GM18861 (cell line): ENCODE results near the gene FAM114A2.
A peak's percentile ranks its signal among the peaks of the same experiment; 100 is the strongest.
"Not testable (repeated sequence)": the region's sequence is repeated elsewhere in the genome, so short reads cannot be mapped to it uniquely, and the experiment has no call there.

Source experiments
- ATAC-seq: cut with Tn5 transposase; IDR thresholded peaks from one replicate; pipeline ENCODE4 v1.9.1; 2021; ENCODE audit not compliant: unreplicated experiment

Gene FAM114A2

GRCh38 chr5:154038707-154039457 lies at the start of gene FAM114A2, which contains the start of gene MFAP3:
TSS of gene FAM114A2 (minus strand) at chr5:154038910. CDS start at chr5:154034953, 3,957 bp downstream.
TSS of gene MFAP3 (plus strand) at chr5:154038967. CDS start at chr5:154049723, 10,756 bp downstream.
- peak; percentile 95 for ATAC-seq

DNA sequence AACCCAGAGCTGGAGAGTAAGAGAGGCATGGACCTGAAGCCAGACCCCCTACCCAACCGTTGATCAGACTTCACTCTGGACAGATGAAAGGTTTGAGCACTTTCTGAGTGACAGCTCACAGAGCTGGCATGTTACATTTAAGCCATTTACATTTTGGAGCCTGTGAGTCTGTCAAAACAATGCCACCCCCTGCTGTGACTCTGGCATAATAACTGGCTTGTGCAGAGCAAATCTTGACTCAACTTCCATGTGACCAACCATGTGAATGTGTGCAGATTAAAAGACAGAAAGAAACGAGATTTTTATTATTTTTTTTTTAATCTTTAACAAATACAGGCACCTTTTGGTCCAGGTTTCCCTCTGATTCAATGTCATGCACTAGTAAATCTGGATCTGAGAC lies 48.5 kb upstream of the FAM114A2 start:
- no peak for ATAC-seq

- ATAC-seq: no peak
Measured at GRCh38 chr5:154086641-154087040, 47.9 kb upstream of the FAM114A2 start.

DNA sequence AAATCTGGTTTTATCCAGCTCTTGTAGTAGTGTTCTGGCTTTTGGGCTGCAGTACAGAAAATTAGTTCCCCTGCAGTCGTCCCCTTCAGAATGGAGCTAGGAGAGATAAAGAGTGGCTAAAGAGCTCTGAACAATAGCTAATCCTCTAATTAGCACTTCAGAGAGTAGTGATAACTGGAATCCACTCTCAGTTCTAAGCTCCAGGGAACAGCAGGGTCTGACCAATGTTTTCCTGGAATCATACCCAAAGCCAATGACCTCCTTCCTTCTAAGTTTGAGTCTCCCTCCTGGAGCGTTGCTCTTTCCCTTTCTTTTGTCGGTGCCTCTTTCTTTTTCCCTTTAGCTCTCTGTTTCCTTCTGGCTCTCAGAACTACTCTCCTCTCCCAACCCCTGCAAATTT lies 47.4 kb upstream of the FAM114A2 start:
- no peak for ATAC-seq

GRCh38 chr5:154084062-154084639 lies 45.4 kb upstream of the FAM114A2 start:
- ATAC-seq: no peak

- no peak for ATAC-seq
Measured at GRCh38 chr5:154081246-154081645, 42.5 kb upstream of the FAM114A2 start.

DNA sequence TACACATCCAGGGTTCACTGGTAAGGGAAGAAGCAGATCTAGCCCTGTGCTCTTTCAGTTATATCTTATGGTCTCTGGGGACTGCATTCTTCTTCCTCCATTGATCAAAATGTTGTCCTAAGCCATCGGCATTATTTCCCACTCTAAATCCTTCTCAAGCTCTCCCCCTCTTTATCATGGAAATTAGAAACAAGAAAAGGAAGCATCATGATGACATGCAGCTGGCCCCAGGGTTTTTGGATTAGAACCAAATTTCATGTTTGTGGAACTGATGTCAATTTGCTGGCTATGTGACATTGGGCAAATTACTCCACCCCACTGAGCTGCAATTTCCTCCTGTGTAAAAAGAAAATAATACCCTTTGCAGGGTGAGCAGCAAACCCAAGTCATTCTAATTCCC lies 39.6 kb upstream of the FAM114A2 start:
- ATAC-seq: no peak

GRCh38 chr5:154077696-154078095 lies 39.0 kb upstream of the FAM114A2 start:
- ATAC-seq: no peak

- no peak for ATAC-seq
Measured at GRCh38 chr5:154076240-154076922, 37.7 kb upstream of the FAM114A2 start.

GRCh38 chr5:154072414-154073171 lies 33.9 kb upstream of the FAM114A2 start:
- ATAC-seq: peak; percentile 96

DNA sequence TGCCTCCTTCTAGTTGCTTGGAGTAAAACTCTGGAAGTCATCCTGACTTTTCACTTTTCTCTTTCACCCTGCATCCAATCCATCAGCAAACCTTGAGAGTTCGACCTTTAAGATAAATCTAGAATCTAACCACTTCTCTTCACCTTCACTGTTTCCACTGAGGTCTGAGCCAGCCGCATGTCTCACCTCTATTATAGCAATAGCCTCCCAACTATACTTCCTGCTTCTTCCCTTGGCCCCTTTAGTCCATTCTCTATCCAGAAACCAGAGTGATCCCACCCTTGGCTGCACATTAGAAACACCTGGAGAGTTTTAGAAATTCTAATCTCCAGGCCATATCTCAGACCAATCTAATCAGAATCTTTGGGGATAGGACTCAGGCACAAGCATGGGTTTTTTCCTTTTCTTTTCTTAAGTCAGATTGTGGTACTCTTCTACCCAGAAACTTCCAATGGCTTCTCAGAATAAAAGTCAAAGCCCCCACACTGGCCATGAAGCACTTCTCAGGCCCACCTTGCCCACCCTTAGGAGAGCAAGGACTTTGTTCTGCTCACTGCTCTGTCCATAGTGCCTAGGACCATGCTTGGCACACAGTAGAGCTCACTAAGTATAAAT lies 33.2 kb upstream of the FAM114A2 start:
- ATAC-seq: no peak

DNA sequence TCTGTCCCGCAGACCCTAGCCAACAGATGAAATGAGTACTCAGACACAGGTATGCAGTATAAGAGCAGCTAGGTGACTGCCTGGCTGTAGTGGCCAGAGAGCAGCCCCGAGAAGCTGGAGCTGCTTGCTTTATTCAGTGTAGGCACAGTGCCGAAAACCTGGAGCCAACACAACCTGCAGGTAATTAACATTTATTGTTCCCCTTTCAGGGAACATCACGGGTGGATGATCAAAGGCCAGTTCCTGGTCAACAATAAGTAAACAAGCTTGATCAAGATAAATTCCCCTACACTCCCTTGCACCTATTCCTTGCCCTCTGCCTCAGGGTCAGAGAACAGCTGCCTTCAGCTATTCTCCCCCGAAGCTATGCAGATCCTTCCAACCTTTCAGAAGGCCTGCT lies 31.1 kb upstream of the FAM114A2 start:
- ATAC-seq: not testable (repeated sequence)

DNA sequence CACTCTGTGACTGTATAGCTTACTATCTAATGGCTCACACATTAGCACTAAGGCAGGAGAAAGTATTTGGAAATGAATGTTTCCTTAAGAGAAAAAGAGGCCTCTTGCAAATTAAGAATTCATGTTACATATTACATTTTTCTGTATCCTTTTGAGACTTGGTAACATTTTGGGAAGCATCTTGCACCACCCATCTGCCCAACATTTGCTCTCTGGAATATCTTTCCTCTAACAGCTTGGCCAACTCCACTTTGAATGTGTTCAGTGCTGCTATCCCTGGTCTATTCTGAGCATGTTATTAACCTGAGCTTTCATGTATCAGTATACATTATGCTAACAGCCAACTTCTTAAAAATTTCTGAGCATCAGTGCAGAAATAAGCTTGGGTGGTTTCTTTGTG lies 27.3 kb upstream of the FAM114A2 start:
- ATAC-seq: no peak

- no peak for ATAC-seq
Measured at GRCh38 chr5:154063372-154063771, 24.7 kb upstream of the FAM114A2 start.

DNA sequence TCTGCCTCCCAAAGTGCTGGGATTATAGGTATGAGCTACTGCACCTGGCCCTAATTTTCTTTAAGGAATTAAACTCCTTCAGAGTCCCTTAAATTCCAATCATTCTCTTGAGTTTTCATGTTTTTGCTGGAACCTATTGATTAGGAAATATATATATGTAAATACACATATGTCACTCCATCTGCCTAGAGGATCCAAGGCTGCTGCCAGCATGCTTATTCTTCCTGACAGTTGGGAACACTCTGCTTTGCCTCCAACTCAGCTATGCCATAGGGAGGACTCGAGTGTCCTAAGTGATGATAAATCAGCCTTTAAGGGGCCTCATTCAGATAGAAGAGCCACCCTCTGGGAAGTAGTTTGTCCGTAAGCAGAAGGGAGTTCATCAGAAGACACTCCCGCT lies 21.9 kb upstream of the FAM114A2 start:
- no peak for ATAC-seq

- no peak for ATAC-seq
Measured at GRCh38 chr5:154059583-154059982, 20.9 kb upstream of the FAM114A2 start.

DNA sequence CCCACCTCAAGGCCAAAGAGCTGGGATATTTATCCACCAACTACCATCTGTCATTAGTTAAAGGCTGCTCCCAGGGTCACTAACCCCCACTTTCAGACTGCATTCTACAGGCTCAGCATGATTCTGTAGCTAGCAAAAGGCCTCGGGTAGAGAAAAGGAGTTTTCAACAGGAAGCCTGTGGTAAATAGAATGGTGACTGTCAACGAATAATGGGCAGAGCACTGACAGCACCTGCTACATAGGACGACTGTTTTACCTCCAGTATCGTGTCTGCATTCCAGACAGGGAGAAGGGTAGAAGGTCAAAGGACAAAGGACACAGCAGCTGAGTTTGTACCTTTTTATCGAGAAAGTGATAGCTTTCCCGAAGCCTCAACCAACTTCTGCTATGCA lies 20.3 kb upstream of the FAM114A2 start:
- ATAC-seq: peak; percentile 32

GRCh38 chr5:154058055-154059038 lies 19.6 kb upstream of the FAM114A2 start:
- peak; percentile 69 for ATAC-seq

- no peak for ATAC-seq
Measured at GRCh38 chr5:154055201-154055600, 16.5 kb upstream of the FAM114A2 start.

DNA sequence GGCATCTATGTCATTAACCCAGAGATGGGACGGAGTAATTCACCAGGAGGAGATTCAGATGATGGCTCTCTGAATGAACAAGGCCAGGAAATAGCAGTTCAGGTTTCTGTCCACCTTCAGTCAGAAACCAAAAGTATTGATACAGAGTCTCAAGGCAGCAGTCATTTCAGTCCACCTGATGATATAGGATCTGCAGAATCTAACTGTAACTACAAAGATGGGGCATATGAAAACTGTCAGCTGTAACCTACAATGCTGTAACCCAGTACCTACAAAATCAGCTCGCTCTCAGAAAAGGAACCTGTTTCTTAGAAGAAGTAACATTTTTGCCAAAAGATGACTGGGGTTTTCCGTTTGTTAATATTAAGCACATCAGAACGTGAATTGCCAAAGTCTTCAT lies 14.8 kb upstream of the FAM114A2 start:
- no peak for ATAC-seq
